Stromal cell of bone marrow (primary cell): ENCODE data around the gene FGF14.

Experiments used
- DNase-seq: peaks from one replicate; pipeline ENCODE4 v3.0.0-alpha.2; 2012; ENCODE audit warnings: low read depth

FGF14 gene

DNA sequence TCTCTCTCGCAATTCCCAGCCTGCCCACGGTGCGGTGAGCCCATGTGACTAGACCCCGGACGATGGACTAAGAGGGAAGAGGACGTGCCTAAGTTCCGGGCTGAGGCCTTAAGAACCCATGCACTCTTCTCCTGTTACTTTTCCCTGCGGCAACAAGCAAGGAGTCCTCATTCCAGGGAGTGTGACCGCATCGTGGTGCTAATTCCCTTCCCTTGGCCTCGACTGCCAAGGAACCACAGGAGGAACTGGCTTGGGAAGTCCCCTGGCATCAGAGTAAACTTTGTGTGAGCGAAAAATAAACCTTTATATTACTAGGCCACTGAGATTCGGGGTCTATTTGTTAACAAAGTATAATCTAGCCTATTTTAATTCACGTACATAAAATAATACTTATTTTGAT lies 34.0 kb downstream of the FGF14 start:
- DNase-seq, result no peak

DNA sequence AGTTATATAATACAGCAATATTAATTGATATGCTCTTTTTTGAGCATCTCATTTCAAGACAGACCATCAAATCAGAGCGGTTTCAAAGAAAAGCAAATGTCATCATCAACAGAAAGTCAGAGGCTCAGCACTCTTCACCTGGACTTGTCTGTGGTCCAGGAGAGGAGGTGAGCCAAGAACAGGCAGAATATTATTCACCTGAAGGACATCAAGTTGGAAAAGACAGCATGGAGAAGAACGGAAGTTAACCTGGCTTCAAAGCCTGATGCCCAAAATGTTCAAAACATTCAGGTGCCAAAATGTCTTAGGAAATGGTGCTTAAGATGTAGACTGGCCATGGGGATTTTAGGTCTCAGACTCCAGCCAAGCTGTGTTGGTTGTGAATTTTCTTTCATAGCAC lies 40.7 kb downstream of the FGF14 start:
- DNase-seq, result no peak

DNA sequence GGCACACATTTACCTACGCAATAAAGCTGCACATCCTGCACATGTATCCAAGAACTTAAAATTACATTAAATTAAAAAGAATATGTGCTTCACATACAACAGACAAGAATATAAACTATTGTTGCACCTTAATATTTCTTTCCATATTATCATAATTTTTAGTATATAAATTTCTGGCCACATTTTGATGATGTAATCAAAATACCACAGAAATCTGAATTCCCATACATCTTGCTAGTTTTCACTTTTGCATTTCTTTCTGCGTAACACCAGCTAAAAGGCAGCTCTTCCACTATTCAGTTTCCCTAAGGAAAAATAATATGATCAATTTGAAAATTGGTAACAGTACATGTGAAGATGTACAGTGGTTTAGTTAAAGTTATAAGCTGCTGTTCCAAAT lies 42.6 kb downstream of the FGF14 start:
- no peak for DNase-seq

DNA sequence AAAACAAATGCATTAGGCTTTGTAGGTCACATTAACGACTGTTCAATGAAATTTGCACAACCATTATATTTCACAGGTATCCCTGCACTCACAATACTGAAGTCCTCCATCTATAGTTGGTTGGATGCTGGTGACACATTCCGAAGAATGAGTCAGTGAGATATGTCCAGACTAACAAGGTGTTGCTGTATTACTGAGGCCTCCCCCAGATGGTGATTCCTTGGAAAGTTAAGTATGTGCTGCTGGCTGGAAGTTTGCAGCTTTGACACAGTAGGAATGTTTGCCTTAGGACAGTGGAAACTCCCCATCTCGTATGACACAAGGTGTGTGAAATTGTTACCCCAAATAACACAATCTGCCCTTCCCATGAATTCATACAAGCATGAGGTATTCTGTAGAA lies 46.6 kb downstream of the FGF14 start:
- DNase-seq, result no peak

DNA sequence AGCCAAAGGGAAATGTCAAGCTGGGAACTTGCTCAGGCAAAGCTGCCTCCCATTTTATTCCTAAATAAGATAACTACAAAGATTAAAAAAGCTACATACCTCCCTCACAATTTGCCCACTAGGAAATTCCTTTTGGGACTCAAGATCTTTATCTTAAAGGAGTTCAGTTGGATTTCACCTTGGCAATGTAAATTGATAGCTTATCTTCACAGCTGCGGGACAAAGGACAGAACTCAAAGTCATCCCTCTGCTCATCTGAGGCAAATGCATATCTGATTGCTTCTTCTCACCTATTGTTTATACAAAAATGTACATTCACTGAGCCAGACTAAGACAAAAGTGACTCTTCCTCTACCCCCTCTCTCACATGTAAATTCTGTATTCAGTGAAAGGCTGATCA lies 47.8 kb downstream of the FGF14 start:
- no peak for DNase-seq

DNA sequence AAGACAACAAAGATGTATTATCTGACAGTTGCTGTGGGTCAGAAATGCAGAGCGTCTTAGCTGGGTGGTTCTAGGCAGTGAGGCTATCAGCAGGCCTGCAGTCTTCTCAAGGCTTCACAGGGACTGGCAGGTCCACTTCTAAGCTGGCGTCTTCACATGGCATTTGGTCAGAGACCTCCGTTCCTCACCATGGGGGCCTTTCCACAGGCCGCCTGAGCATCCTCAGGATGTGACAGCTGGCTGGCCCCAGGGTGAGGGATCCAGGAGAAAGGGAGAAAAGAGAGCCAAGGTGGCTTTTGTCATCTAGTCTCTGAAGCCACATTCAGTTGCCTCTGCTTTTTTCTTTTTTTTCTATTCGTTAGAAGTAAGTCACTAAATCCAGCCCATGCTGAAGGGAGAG lies 50.3 kb downstream of the FGF14 start:
- DNase-seq, result no peak

DNA sequence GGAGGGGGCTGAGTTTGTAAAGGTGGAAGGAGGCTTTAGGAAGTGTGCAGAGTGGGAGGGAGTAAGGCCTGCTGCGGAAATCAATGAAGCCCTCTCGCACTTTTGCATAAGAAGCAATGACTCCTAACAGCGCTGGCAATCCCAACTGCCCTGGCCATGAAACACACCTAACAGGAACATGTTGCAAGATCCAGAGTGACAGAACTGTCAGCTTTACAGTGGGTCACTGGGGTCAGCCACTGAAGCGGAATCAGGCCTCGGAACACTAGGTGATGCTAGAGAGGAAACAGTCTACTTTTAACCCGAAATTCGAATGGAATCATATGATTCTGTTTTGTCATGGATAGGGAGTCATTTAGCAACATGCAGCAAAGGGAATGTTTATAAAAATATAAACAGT lies 54.4 kb downstream of the FGF14 start:
- no peak for DNase-seq

DNA sequence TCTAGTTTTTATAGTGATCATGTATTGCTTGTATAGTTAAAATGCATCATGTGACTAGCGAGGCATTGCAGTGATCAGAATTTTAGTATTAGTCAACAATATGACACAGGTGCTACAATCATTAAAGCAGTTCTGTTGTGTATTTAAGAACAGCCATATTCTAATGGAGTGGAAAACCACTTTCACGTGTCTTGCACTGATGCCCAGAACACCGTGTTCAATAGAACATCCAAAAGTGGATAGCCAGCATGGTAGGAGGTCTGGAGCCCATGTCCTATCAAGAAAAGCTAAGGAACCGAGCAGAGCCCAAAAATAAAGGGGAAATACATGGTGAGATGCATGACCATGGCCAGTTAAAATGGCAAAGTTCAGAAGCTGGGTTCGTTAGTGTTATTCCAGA lies 55.1 kb downstream of the FGF14 start:
- DNase-seq, result no peak

DNA sequence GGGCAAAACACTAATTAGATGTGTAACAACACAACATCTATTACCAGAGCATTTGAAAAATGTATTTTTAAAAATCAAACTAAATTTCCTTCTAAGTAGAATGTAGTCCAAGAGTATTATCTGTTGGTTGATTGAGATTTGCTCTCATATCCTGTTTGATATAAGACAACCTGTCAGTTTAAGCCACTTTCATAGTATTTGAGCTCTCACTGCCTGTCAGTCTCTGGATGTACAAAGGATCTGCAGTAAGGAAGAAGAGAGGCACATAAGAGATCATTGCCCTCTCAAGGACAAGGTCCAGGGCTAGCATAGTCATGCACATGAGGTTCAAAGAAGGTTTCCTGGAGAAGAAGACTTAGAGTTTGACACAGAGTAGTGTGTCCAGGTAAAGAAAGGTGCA lies 57.4 kb downstream of the FGF14 start:
- no peak for DNase-seq

DNA sequence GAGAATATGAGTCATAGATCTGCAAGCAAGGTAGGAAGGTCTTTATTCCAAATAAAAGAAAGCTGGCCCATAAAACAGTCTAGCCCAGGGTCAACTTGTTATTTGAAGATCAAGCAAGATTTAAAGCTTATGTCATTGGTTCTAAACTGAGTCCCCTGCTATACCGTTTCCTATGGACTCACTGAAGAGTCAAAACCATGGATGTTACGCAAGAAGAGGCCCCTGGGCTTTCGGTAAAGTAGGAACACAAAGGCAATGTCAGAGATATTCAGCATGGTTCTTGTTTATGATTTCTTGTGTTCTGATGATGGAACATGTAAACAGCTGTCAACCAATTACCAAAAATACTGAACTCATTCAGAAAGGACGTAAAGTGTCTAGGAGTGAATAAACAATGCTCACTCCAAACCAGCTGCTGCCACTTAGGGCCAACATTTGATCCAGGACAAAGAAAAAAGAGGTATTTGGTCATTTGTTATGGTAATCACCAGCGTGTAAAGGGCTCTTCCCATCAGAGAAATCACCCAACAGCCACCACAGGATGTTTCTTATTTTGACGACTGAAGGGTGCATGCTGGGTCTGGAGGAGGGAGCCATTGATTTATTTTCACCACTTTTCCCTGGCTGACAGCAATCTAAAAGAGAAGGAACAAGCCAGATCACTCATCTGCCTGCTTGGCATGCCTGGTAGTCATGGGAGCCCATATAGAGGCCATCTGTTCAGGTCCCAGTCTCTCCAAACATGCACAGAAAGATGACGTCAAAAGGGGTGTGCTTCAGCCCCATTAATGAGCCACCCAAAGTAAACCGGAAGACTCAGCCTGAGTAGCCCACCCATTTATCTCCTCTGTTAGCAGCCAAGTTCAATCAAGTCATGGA lies 68.3 kb downstream of the FGF14 start:
- DNase-seq, result no peak

DNA sequence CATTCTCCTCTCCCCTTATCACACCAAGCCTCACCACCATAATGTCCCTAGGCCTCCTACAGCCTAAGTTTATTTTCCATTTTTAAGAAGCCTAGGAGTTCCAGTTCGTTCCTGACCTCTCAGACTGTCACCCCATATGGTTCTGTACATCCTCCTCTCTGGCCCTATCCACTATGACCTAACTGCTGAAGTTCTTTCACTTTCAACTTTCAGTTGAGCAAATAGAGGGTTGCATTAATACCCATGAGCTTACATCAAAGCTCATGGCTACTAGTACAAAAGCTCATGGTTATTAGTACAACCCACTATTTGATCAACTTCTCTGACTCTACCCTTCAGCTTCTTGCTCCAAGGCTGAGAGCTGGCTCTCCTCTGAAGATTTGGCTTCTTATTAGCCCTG lies 72.9 kb downstream of the FGF14 start:
- no peak for DNase-seq

DNA sequence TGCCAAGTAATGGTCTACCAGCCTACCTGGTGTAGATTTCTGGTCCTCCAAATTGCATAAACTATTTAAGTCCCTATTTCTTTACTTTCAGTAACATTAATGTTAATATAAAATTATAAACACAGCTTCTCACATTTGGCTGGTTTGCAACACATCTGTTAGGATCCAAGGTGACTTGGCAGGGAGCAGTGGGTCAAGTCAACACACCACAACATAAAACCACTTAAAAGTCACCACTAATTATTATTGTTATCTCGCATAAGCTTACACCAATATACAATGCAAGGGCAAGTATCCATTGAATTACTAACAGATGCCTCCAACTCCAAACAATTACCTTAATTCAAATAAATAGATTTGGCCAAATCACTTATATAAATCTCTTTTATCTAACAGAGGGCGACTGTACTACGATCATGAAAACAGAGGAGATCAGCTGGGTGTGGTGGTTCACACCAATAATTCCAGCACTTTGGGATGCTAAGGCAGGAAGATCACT lies 74.7 kb downstream of the FGF14 start:
- no peak for DNase-seq

DNA sequence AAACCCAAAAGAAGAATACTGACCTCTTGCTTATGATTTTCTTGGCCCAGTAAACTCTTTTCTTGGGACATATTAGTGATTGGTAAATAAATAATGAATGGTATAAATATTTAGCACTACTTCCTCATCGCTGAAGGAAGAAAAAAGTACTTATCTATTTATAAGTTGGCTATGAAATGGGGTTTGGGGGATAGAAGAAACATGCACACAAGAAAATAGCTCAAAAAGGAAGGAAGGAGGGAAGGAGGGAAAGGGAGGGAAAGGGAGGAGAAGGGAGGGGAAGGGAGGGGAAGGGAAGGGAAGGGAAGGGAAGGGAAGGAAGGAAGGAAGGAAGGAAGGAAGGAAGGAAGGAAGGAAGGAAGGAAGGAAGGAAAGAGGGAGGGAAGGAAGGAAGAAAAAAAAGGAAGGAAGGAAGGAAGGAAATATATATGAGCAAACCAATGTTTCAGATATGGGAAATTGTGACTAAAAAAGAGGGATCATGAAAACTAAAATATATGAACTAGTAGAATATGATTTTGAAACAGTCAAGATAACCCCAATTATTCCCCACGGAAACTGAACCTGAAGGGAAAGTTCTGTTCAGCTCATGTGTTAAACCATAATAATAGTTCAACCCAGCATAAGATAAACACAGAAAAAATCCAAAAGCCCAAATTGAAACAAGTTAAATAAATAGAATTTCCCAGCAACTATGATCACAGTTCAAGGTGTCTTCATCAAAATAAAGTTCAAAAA lies 75.3 kb downstream of the FGF14 start:
- no peak for DNase-seq

DNA sequence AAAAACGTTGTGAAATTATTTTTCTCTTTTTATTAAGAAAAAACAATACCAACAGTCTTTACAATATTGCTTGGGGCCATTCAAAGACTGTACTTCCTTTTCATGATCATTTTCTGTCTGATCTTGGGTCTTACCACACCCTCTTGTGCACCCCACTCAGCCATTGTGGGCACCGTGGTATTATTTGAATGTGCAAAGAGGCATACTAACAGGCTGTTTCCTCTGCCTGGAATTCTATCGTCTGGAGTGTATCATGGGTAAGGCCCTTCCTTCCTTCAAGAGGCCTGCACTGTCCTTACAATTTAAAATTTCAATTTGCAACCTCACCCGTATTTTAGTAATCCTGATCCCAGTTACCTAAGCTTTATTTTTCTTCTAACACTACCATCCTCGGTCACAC lies 76.5 kb downstream of the FGF14 start:
- DNase-seq, result no peak

DNA sequence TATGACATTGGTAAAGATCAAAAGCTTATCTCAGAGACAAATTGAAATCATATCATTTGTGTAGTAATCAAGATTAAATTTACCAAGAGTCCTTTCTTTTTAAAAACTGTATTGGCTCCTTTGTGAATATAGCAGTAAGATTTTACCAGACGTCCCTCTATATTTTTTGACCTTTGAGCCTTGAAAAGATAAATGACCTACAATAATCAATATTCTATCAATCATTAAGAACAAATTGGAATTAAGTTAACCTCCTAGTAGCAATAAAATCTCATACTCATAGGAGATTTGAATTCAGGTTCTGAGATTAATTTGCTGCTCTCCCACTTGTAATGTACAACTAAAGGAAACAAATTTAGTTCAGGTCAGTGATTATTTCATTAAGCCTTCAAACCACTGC lies 78.3 kb downstream of the FGF14 start:
- DNase-seq, result no peak

DNA sequence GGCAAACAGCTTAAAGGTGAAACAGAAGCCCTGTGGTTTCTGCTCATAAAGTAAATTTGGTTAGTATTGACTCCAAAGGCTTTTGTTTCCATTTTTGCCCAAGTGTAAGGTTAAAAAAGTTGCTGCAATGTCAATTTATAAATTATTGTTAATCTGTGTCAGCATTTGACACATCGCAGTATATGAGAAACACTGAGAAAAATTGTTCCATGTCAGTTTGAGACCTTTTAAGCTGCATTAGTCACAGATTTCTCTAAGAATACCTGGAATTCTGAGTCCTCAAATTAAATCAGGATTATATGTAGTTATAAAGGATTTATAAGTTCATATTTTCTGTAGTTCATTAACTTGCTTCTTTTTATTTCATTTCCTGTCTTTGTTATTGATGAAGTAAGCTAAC lies 78.8 kb downstream of the FGF14 start:
- DNase-seq, result no peak

DNA sequence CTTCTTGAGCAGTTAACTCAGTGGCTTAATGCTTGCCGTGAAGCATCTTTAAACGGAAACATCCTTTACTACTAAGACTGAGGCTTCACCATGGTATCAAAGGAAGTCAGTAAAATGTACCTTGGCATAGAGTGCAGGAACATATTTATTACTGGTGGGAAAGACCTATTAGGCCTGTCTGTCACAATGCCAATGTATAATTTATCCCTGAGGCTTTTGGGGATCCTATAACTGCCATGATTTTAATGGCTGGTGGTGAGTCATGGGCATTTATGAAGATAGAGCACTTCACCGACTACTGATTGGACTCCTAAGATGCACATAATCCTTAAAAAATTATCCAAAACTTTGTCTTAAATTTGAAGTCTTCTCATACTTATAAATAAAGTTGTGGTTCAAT lies 79.6 kb downstream of the FGF14 start:
- DNase-seq, result no peak

DNA sequence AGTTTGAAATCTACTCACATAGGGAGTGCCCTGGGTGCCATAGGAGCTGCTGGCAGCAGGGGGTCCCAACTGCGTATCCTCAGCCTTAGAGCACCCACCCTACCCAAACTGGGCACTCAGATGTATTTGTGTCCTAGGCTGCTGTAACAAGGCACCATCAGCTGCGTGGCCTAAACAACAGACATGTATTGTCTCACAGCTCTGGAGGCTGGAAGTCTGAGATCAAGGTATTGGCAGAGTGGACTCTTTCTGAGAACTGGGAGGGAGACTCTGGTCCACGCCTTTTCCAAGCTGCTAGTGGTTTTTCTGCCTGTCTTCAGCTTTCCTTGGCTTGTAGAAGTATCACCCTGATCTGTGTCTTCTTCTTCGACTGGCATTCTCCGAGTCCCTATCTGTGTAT lies 83.6 kb downstream of the FGF14 start:
- DNase-seq, result no peak

DNA sequence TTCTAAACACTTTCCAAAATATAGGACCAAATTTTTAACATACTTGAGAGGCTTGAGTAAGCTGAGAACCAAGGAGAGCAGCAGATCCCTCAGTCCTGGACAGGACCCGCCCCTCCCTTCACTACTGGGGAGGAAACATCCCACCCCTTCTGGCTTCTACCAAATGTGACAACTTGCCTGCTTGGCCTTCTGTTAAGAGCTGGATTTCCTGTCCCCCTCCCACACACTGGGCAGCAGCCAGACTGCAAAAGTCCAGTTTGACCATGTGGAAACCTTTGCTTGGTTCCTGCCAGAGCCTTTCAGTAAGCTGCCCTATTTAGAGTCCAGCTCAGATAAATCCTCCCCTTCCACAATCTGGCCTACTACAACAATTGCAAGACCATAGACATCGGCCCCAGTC lies 84.3 kb downstream of the FGF14 start:
- peak; percentile 9 for DNase-seq

DNA sequence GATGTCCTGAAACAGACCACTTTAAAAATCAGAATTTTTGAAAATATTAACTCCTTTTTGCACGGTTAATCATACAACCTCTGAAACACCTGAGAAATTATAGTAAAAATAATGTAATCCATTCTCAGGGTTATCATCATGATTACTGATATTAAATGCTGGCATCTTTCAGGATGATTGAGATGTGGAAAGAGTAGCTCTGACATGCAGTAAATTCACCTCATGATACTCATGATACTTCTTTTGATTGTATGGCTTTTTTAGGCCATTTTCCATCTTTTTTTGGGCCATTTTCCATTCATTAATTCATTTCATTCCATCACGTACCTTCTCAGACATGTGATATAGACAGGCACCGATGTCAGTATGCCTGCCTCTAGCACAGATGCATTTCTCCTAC lies 85.1 kb downstream of the FGF14 start:
- DNase-seq, result no peak

DNA sequence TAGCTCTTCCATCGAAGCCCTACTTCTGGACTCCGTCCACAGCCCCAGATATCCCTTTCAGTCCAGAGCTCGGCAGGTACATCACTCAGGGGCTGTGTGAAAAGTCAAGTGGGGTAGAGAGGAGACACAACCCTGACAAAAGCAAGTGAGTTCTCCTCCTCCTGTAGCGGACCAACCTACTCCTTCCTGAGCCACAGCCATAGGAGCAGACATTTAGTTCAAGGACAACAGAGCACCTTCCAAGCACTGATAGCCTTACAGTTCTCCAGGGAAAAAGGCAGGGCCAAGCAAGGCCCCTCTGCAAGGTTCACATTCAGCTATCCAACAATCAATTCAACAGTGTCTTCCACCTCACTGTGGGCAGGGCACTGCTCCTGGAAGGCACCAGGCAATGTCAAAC lies 89.0 kb downstream of the FGF14 start:
- DNase-seq, result no peak

DNA sequence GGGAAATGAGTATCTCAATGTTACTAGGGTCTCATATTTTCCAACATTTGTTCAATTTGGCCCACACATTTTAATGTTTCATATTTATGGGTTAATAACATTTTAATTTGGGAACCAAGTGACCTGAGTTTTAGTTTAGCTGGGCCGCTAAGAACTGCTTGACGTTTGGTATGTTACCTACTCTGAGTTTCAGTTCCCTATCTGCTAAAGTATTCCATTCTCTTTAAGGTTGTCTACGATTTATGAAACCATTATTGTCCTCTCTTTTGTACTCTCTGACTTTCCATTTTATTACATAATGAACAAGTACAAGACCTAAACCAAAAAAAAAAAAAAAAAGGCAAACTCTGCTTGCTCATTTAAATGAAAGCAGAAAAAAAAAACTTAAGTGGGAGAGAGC lies 89.9 kb downstream of the FGF14 start:
- DNase-seq, result no peak

DNA sequence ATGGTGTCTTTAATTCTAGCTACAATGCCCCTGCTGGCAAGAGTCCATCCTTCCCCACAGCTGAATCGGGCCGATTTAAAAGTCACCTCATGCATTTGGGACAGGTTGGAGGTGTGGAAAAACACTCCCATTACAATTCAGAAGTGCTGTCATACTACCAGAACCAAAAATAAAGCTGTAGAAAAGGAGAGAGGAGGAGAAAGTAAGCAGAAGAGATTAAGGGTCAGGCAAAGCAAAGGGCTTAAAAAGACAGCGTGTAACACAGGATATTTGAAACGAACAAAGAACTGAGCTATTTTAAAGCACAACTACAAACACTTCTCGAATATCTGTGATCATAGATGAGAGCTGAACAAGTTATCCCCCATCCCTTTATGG lies 90.4 kb downstream of the FGF14 start:
- no peak for DNase-seq
